HL-60 (cell line): ENCODE measurements around the gene DMAC2.
A peak's percentile ranks its signal among the peaks of the same experiment; 100 is the strongest.

Source experiments
- DNase-seq, 2 experiments: peaks; one replicate each; pipeline ENCODE4 v3.0.0-alpha.2; 2010 to 2020; ENCODE audit warnings: low read depth in 1 of 2, low spot score in 1 of 2
- H3K27ac ChIP-seq: fragments of 250-450 bp; sonication (Bioruptor Pico); replicated peaks from 2 replicates; pipeline ENCODE4 v1.5.1; 2020; ENCODE audit warnings: mild to moderate bottlenecking, moderate library complexity
- H3K27me3 ChIP-seq: fragments of 250-450 bp; sonication (Bioruptor Pico); 2 replicates; pipeline ENCODE4 v1.5.1; 2021; ENCODE audit warnings: mild to moderate bottlenecking, moderate library complexity; ENCODE audit not compliant: insufficient read depth, poor library complexity, severe bottlenecking
- H3K4me3 ChIP-seq: replicated peaks from 2 replicates; pipeline ENCODE4 v1.5.1; 2011; ENCODE audit warnings: mild to moderate bottlenecking, control low read depth, low read length; ENCODE audit not compliant: insufficient read depth
- GABPA ChIP-seq: IDR thresholded peaks from 2 replicates; pipeline ENCODE4 v1.6.1; 2012; ENCODE audit warnings: low read depth
- POLR2AphosphoS5 ChIP-seq: IDR thresholded peaks from 2 replicates; pipeline ENCODE4 v1.6.1; 2012; ENCODE audit warnings: low read depth
- SPI1 ChIP-seq: IDR thresholded peaks from 2 replicates; pipeline ENCODE4 v1.6.1; 2012; ENCODE audit warnings: low read depth, mild to moderate bottlenecking, borderline replicate concordance
- TF ChIP-seq, protein P1 (sequence below): IDR thresholded peaks from 2 replicates; pipeline ENCODE4 v1.6.1; 2012; ENCODE audit warnings: low read depth; ENCODE audit not compliant: insufficient replicate concordance
- TF ChIP-seq, protein P2 (sequence below): IDR thresholded peaks from one replicate; pipeline ENCODE4 v1.5.1; 2011; ENCODE audit warnings: low read length, control low read depth, inconsistent platforms; ENCODE audit not compliant: insufficient read depth

DMAC2 gene

DNA sequence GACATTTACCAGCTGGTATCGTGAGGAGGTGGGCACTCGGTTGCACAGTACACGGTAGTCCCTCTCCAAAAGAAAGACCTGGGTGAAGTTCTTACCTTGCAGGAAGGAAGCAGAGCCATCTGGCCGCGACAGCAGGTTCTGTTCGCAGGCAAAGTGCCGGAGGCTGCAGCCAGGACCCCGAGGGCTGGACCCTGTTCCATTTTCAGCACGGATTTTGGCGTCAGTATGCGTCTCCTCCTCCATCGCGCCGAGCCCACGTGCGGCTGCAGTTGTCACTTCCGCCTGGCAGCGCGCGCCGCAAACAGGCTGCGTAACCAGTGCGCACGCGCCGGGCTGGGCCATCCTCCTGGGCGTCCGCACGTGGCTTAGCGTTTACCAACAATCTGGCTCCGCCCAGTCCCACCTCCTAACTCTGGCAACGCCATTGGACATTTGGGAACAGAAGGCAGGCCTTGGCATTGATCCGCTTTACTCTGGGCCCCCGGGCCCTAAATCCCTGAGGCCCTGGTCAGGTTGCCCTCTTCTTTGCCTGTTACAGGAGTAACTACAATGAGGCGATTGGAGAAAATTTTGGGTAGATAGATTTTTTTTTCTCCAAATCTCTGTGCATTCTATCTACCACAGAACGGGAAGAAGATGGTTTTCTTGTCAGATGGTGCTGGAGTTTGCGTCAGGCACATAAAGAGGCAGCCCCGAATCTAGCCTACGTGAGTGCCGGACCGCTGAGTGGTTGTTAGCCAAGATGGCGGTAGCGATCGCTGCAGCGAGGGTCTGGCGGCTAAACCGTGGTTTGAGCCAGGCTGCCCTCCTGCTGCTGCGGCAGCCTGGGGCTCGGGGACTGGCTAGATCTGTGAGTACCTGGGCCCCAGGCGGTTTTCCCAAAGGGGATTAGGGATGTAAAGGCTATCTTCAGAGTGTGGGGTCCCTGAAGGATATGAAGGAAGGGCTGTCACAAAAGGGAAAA lies 42.3 kb downstream of the DMAC2 start, which contains the start of the genes BCKDHA and EXOSC5:
Gene BCKDHA (plus strand): TSS at position 733 of the 964 bp plus-strand sequence. CDS start 10 bp downstream, at position 743.
Gene EXOSC5 (minus strand): TSS at position 274 of the 964 bp plus-strand sequence. CDS start 31 bp downstream, at position 243.
- TF ChIP-seq GABPA (no peak), SPI1 (peak; percentile 57; the same call in 1 of the 2 replicates), POLR2AphosphoS5 (peak; percentile 52)
- TF ChIP-seq, protein P1, sequence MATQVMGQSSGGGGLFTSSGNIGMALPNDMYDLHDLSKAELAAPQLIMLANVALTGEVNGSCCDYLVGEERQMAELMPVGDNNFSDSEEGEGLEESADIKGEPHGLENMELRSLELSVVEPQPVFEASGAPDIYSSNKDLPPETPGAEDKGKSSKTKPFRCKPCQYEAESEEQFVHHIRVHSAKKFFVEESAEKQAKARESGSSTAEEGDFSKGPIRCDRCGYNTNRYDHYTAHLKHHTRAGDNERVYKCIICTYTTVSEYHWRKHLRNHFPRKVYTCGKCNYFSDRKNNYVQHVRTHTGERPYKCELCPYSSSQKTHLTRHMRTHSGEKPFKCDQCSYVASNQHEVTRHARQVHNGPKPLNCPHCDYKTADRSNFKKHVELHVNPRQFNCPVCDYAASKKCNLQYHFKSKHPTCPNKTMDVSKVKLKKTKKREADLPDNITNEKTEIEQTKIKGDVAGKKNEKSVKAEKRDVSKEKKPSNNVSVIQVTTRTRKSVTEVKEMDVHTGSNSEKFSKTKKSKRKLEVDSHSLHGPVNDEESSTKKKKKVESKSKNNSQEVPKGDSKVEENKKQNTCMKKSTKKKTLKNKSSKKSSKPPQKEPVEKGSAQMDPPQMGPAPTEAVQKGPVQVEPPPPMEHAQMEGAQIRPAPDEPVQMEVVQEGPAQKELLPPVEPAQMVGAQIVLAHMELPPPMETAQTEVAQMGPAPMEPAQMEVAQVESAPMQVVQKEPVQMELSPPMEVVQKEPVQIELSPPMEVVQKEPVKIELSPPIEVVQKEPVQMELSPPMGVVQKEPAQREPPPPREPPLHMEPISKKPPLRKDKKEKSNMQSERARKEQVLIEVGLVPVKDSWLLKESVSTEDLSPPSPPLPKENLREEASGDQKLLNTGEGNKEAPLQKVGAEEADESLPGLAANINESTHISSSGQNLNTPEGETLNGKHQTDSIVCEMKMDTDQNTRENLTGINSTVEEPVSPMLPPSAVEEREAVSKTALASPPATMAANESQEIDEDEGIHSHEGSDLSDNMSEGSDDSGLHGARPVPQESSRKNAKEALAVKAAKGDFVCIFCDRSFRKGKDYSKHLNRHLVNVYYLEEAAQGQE = peak; percentile 45
- TF ChIP-seq, protein P2, sequence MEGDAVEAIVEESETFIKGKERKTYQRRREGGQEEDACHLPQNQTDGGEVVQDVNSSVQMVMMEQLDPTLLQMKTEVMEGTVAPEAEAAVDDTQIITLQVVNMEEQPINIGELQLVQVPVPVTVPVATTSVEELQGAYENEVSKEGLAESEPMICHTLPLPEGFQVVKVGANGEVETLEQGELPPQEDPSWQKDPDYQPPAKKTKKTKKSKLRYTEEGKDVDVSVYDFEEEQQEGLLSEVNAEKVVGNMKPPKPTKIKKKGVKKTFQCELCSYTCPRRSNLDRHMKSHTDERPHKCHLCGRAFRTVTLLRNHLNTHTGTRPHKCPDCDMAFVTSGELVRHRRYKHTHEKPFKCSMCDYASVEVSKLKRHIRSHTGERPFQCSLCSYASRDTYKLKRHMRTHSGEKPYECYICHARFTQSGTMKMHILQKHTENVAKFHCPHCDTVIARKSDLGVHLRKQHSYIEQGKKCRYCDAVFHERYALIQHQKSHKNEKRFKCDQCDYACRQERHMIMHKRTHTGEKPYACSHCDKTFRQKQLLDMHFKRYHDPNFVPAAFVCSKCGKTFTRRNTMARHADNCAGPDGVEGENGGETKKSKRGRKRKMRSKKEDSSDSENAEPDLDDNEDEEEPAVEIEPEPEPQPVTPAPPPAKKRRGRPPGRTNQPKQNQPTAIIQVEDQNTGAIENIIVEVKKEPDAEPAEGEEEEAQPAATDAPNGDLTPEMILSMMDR = no peak
- DNase-seq = peak; percentile 100
- H3K4me3 ChIP-seq = peak within 1 kb of the TSS; percentile 79
- H3K27me3 ChIP-seq = no peaks in the 10 kb centered on the region
- peak within 1 kb of the TSS; percentile 98 for H3K27ac ChIP-seq

DNA sequence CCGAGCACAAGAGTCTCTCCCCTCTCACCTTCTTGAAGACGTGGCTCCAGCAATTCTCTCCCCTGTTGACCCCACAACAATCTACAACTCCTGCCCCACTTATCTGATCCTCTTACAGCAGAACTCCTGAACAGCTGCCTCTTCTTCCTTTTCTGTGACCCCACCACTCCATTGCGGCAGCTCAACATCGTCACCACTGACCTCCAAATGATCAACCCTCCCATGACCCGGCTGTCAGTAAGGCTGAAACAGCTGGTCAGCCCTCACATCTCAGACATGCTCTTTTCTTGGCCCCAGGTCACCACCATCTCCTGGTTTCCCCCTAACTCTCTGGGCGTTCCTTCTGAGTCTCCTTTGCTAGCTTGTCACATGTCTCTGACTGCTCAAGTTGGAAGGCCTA lies 44.4 kb downstream of the DMAC2 start:
- Histone ChIP-seq H3K27me3 (no peaks in the 10 kb centered on the region), H3K4me3 (peak overlapping the region; percentile 69; the same call in 1 of the 2 replicates), H3K27ac (no peak overlapping the region)
- no peak for DNase-seq
- TF ChIP-seq POLR2AphosphoS5 (no peak), GABPA (no peak), SPI1 (no peak)
- TF ChIP-seq, protein P1 = no peak
- TF ChIP-seq, protein P2 = no peak

DNA sequence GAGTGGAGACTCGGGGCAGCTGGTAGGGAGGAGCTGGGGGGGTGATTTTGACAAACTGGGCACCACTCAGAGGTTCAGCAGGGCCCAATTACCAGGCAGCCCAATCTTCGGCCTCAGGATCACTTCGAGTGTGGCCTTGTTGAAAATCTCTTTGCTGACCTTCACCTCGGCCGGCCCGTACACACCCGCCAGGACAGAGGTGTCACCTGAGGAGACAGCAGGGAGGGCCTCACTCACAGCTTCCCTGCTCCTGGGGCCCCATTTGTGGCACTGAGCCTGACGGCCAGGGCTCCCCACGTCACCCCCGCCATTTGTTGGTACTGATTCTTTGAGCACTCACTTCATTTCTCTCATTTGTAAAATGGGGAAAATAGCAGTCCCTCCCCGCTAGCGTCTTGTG lies 46.9 kb downstream of the DMAC2 start:
- Histone ChIP-seq H3K27ac (no peak overlapping the region), H3K27me3 (no peaks in the 10 kb centered on the region), H3K4me3 (no peak overlapping the region)
- TF ChIP-seq, protein P1 = no peak
- no peak for TF ChIP-seq GABPA
- TF ChIP-seq, protein P2 = no peak
- no peak for TF ChIP-seq POLR2AphosphoS5
- TF ChIP-seq SPI1 = no peak
- no peak for DNase-seq
